Activated CD4-positive, alpha-beta T cell treated with anti-CD3 and anti-CD28 coated beads for 36 hours (primary cell): ENCODE measurements around the gene SETBP1. TPM values are rescaled to one million over a fixed set of nuclear protein-coding genes. Genes with fewer than 3 reads are reported as not detected.
A peak's percentile ranks its signal among the peaks of the same experiment; 100 is the strongest.

ENCODE experiments used
- ATAC-seq: fragments of 200-7000 bp; cut with Tn5 transposase; one replicate; pipeline ENCODE4 v1.10.0; 2021; ENCODE audit warnings: mild to moderate bottlenecking, moderate library complexity
- CTCF ChIA-PET: fragments of 350-600 bp; sonication (Branson Sonifier 250); formaldehyde crosslinking; loops from one replicate; lab custom pipeline; 2021; ENCODE audit warnings: antibody characterized with exemption; lab: Charles Lee
- POLR2A ChIA-PET: fragments of 350-600 bp; sonication (Branson Sonifier 250); formaldehyde crosslinking; loops from one replicate; lab custom pipeline; 2021; ENCODE audit warnings: antibody characterized with exemption, inconsistent platforms; lab: Charles Lee
- DNase-seq: peaks from one replicate; pipeline ENCODE4 v3.0.0-alpha.2; 2020
- H3K27ac Mint-ChIP-seq: one replicate; pipeline ENCODE4 v1.8.0; 2021; ENCODE audit warnings: mixed read lengths
- H3K27me3 Mint-ChIP-seq: one replicate; pipeline ENCODE4 v1.8.0; 2021; ENCODE audit warnings: mixed read lengths
- H3K36me3 Mint-ChIP-seq: one replicate; pipeline ENCODE4 v1.8.0; 2021; ENCODE audit warnings: low read depth, mixed read lengths
- H3K4me1 Mint-ChIP-seq: one replicate; pipeline ENCODE4 v1.8.0; 2021; ENCODE audit warnings: mixed read lengths
- H3K4me3 Mint-ChIP-seq: one replicate; pipeline ENCODE4 v1.8.0; 2021; ENCODE audit warnings: mild to moderate bottlenecking, moderate library complexity, mixed read lengths
- H3K9me3 Mint-ChIP-seq: one replicate; pipeline ENCODE4 v1.8.0; 2021; ENCODE audit warnings: low read depth, mixed read lengths
- intact Hi-C, 2 experiments: fragments of 100-400 bp; cut with DNase I in 1 of 2; cut with micrococcal nuclease in 1 of 2; formaldehyde crosslinking; loops; one replicate each; pipeline versions ENCODE4 v1.14.2 to v1.15.1; 2022 to 2024; cut with DNase I, micrococcal nuclease
- total RNA-seq, 2 experiments: library from RNA; stranded (reverse); gene quantifications; one replicate each; pipeline ENCODE4 v1.2.3, GENCODE V29; 2021

The SETBP1 gene
- total RNA-seq, 2 experiments from 2014 or later: 6.3 to 6.6 TPM

- Mint-ChIP-seq H3K27me3 (peaks cover 38% of the 10 kb centered on the region), H3K4me1 (peaks cover 7% of the 10 kb centered on the region), H3K36me3 (no peaks in the 10 kb centered on the region), H3K9me3 (no peaks in the 10 kb centered on the region), H3K4me3 (no peak overlapping the region), H3K27ac (no peak overlapping the region)
- DNase-seq (peak; percentile 88), ATAC-seq (peak; percentile 94)
- POLR2A ChIA-PET: interaction anchor here (0.6 to 1.1 kb wide), 3 partner anchors 9 to 80 kb away, joined by 4 to 5 read pairs (median 5); no protein-coding TSS in a partner anchor
- CTCF ChIA-PET: interaction anchor here (0.6 to 1.0 kb wide), 6 partner anchors 14 to 281 kb away, joined by 3 to 4 read pairs (median 3); no protein-coding TSS in a partner anchor
- intact Hi-C loops: loop anchor here (1.0 to 10.0 kb wide), 10 partner anchors 80 to 706 kb away; no protein-coding TSS in a partner anchor
Observed at GRCh38 chr18:44679056-44679913, 1.4 kb upstream of the SETBP1 start.

DNA sequence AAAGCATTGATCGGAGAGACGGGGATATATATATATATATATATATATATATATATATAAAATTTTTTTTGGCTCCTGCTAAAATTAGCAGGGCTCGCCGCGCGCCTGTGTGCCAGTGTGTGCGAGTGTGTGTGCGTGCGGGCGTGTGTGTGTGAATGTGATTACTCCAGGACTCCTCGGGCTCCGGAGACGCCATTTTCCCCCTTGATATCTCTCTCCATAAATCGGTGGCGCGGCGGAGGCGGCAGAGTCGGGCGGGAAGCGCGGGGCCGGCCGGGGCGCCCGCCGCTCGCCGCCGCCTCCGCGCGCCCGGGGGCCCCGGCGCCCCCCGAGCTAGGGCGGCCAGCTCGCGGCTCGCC, 795 bp upstream of the SETBP1 start:
- ChIA-PET CTCF (interaction anchor here (0.7 to 1.1 kb wide), 2 partner anchors 80 to 159 kb away, joined by 3 read pairs; no protein-coding TSS in a partner anchor), POLR2A (interaction anchor here (0.6 to 1.1 kb wide), 2 partner anchors 9 to 79 kb away, joined by 4 to 5 read pairs; no protein-coding TSS in a partner anchor)
- H3K9me3 Mint-ChIP-seq: no peaks in the 10 kb centered on the region
- no peak overlapping the region for H3K4me3 Mint-ChIP-seq
- peaks cover 37% of the 10 kb centered on the region for H3K27me3 Mint-ChIP-seq
- H3K27ac Mint-ChIP-seq: peak overlapping the region; percentile 65
- intact Hi-C loops: loop anchor here (1.0 to 10.0 kb wide), 14 partner anchors 45 to 705 kb away; no protein-coding TSS in a partner anchor
- ATAC-seq (peak; percentile 16), DNase-seq (peak; percentile 70)
- H3K36me3 Mint-ChIP-seq: no peaks in the 10 kb centered on the region
- peaks cover 7% of the 10 kb centered on the region for H3K4me1 Mint-ChIP-seq

GRCh38 chr18:44681076-44681970, 635 bp downstream of the SETBP1 start:
- H3K36me3 Mint-ChIP-seq: no peaks in the 10 kb centered on the region
- no peak overlapping the region for H3K4me3 Mint-ChIP-seq
- ATAC-seq (no peak), DNase-seq (no peak)
- ChIA-PET POLR2A (interaction anchor here (0.7 to 1.0 kb wide), 3 partner anchors 16 to 78 kb away, joined by 3 read pairs; no protein-coding TSS in a partner anchor), CTCF (interaction anchor here (0.8 to 1.1 kb wide), 2 partner anchors 157 to 204 kb away, joined by 3 read pairs; no protein-coding TSS in a partner anchor)
- peaks cover 36% of the 10 kb centered on the region for H3K27me3 Mint-ChIP-seq
- peak overlapping the region; percentile 85 for H3K27ac Mint-ChIP-seq
- intact Hi-C loops: loop anchor here in 1 of 2 experiments (1.0 to 10.0 kb wide), 4 partner anchors 43 to 205 kb away; no protein-coding TSS in a partner anchor
- no peaks in the 10 kb centered on the region for H3K9me3 Mint-ChIP-seq
- H3K4me1 Mint-ChIP-seq: peaks cover 7% of the 10 kb centered on the region

DNA sequence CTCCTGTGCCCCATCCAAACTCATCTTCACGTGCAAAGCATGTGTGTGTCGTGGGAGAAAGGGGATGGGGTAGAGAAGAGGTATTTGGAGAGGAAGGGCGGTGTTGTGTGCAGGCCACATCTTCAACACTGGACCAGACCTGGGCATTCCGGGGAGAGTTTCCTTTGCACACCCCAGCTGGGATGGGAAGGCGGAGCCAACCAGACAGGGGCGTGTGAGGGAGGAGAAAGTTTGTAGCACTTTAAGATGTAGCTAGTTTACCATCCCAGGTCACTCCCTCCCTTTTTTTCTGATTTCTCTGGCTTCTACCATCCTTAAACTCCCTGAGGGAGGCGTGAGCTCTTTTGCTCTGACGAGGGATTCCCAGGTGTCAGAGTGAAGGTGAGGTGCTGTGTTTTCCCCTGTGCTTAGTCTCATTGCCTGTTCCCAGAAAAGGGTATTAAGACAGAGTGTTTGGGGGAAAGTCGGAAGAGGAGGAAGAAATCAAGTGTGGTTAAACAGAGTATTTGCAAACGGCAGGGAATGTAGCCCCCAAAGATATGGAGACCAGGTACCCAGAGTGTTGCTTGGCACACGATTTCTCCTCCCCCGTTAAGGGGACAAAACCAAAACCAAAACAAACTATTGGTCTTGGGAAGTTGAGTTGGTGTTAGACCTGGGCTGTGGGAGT, 1.6 kb downstream of the SETBP1 start:
- DNase-seq (no peak), ATAC-seq (no peak)
- ChIA-PET POLR2A (interaction anchor here (1.0 kb wide), 1 partner anchor 77 kb away, joined by 3 read pairs; no protein-coding TSS in a partner anchor), CTCF (interaction anchor here (0.6 to 1.1 kb wide), 2 partner anchors 35 to 1402 kb away, joined by 3 read pairs; no protein-coding TSS in a partner anchor)
- H3K27ac Mint-ChIP-seq: no peak overlapping the region
- no peaks in the 10 kb centered on the region for H3K36me3 Mint-ChIP-seq
- H3K27me3 Mint-ChIP-seq: peaks cover 35% of the 10 kb centered on the region
- no peak overlapping the region for H3K4me3 Mint-ChIP-seq
- intact Hi-C loops: loop anchor here in 1 of 2 experiments (10.0 kb wide), 1 partner anchor 142 kb away; no protein-coding TSS in a partner anchor
- H3K4me1 Mint-ChIP-seq: peaks cover 7% of the 10 kb centered on the region
- no peaks in the 10 kb centered on the region for H3K9me3 Mint-ChIP-seq

GRCh38 chr18:44682871-44683221, 2.2 kb downstream of the SETBP1 start:
- peaks cover 7% of the 10 kb centered on the region for H3K4me1 Mint-ChIP-seq
- peaks cover 32% of the 10 kb centered on the region for H3K27me3 Mint-ChIP-seq
- no peak overlapping the region for H3K4me3 Mint-ChIP-seq
- no peaks in the 10 kb centered on the region for H3K9me3 Mint-ChIP-seq
- DNase-seq: no peak
- POLR2A ChIA-PET: interaction anchor here (1.0 kb wide), 1 partner anchor 76 kb away, joined by 3 read pairs; no protein-coding TSS in a partner anchor
- no peak overlapping the region for H3K27ac Mint-ChIP-seq
- CTCF ChIA-PET: interaction anchor here (0.6 to 1.2 kb wide), 3 partner anchors 34 to 1403 kb away, joined by 3 read pairs; no protein-coding TSS in a partner anchor
- intact Hi-C loops: loop anchor here in 1 of 2 experiments (10.0 kb wide), 1 partner anchor 142 kb away; no protein-coding TSS in a partner anchor
- ATAC-seq: no peak
- H3K36me3 Mint-ChIP-seq: no peaks in the 10 kb centered on the region

DNA sequence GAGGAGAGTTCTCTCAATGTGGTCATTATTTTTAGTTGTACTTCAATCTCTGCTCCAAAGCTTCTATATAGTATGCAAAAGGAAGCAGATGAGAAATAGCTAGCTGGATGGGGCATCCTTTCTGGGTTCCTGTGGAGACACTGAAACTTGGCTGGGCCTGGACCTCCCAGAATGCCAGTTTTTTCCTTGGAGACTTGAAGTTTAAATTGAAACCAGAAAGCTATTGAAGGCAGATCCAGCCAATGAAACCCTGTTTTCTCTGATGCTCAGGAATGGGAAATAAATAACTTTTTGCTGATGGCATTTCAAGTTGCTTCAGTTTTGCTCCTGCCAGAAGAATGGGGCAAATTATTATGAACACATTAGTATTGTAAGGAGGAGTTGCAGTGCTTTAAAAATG, 2.9 kb downstream of the SETBP1 start:
- Mint-ChIP-seq H3K36me3 (no peaks in the 10 kb centered on the region), H3K4me3 (no peak overlapping the region), H3K27me3 (peaks cover 25% of the 10 kb centered on the region), H3K4me1 (peaks cover 7% of the 10 kb centered on the region), H3K27ac (no peak overlapping the region), H3K9me3 (no peaks in the 10 kb centered on the region)
- ChIA-PET CTCF (interaction anchor here (0.6 to 1.2 kb wide), 2 partner anchors 202 to 318 kb away, joined by 3 to 5 read pairs; no protein-coding TSS in a partner anchor), POLR2A (no interaction called here)
- no peak for ATAC-seq
- DNase-seq: no peak
- intact Hi-C loops: loop anchor here in 1 of 2 experiments (10.0 kb wide), 1 partner anchor 141 kb away; no protein-coding TSS in a partner anchor

GRCh38 chr18:44685296-44685695, 4.6 kb downstream of the SETBP1 start:
- Mint-ChIP-seq H3K27ac (no peak overlapping the region), H3K9me3 (no peaks in the 10 kb centered on the region), H3K4me1 (peaks cover 7% of the 10 kb centered on the region), H3K4me3 (no peak overlapping the region), H3K36me3 (no peaks in the 10 kb centered on the region), H3K27me3 (peaks cover 29% of the 10 kb centered on the region)
- DNase-seq: no peak
- CTCF ChIA-PET: no interaction called here
- POLR2A ChIA-PET: no interaction called here
- ATAC-seq: no peak
- intact Hi-C loops: loop anchor here in 1 of 2 experiments (10.0 kb wide), 1 partner anchor 140 kb away; no protein-coding TSS in a partner anchor

- DNase-seq (no peak), ATAC-seq (no peak)
- H3K27me3 Mint-ChIP-seq: peaks cover 25% of the 10 kb centered on the region
- no peaks in the 10 kb centered on the region for H3K9me3 Mint-ChIP-seq
- POLR2A ChIA-PET: no interaction called here
- no peak overlapping the region for H3K4me3 Mint-ChIP-seq
- H3K27ac Mint-ChIP-seq: no peak overlapping the region
- CTCF ChIA-PET: no interaction called here
- intact Hi-C loops: loop anchor here in 1 of 2 experiments (10.0 kb wide), 1 partner anchor 139 kb away; no protein-coding TSS in a partner anchor
- no peaks in the 10 kb centered on the region for H3K36me3 Mint-ChIP-seq
- H3K4me1 Mint-ChIP-seq: peaks cover 2% of the 10 kb centered on the region
Observed at GRCh38 chr18:44686156-44686555, 5.5 kb downstream of the SETBP1 start.

DNA sequence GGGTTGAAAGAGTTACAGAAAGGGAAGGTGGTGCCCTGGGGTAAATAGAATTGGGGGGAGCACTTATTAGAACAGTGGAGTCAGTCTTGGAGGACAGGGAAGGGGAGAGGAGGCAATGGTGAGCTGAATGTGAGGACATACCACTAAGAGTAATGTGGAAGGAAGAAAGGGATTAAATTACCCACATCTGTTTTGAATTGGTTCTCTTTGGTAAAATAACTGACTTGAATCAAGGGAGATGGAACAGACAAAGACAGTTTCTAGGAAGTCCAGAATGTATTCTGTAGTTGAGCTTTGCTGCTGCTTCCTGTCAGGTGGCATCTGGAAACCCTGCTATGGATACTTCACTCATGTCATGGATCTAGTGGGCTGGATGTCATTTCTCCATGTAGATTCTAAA, 6.7 kb downstream of the SETBP1 start:
- H3K36me3 Mint-ChIP-seq: no peaks in the 10 kb centered on the region
- H3K27me3 Mint-ChIP-seq: peaks cover 26% of the 10 kb centered on the region
- no peak overlapping the region for H3K27ac Mint-ChIP-seq
- no peaks in the 10 kb centered on the region for H3K9me3 Mint-ChIP-seq
- no peaks in the 10 kb centered on the region for H3K4me1 Mint-ChIP-seq
- intact Hi-C loops: loop anchor here in 1 of 2 experiments (10.0 kb wide), 1 partner anchor 137 kb away; no protein-coding TSS in a partner anchor
- CTCF ChIA-PET: interaction anchor here (0.5 to 1.3 kb wide), 3 partner anchors 8 to 526 kb away, joined by 3 to 4 read pairs (median 3); no protein-coding TSS in a partner anchor
- POLR2A ChIA-PET: no interaction called here
- no peak for DNase-seq
- no peak overlapping the region for H3K4me3 Mint-ChIP-seq
- ATAC-seq: no peak

- DNase-seq: no peak
- no peaks in the 10 kb centered on the region for H3K9me3 Mint-ChIP-seq
- H3K4me1 Mint-ChIP-seq: peaks cover 5% of the 10 kb centered on the region
- CTCF ChIA-PET: interaction anchor here (0.5 kb wide), 1 partner anchor 104 kb away, joined by 4 read pairs; no protein-coding TSS in a partner anchor
- intact Hi-C loops: loop anchor here in 1 of 2 experiments (10.0 kb wide), 1 partner anchor 135 kb away; no protein-coding TSS in a partner anchor
- no peak overlapping the region for H3K4me3 Mint-ChIP-seq
- ATAC-seq: no peak
- POLR2A ChIA-PET: no interaction called here
- peaks cover 27% of the 10 kb centered on the region for H3K27me3 Mint-ChIP-seq
- H3K36me3 Mint-ChIP-seq: no peaks in the 10 kb centered on the region
- H3K27ac Mint-ChIP-seq: no peak overlapping the region
Observed at GRCh38 chr18:44689736-44690135, 9.0 kb downstream of the SETBP1 start.
